GM19397 (cell line): ENCODE measurements around the gene LDLRAD3.
"Not testable (repeated sequence)": the region's sequence is repeated elsewhere in the genome, so short reads cannot be mapped to it uniquely, and the experiment has no call there.

Source experiments
- ATAC-seq: cut with Tn5 transposase; IDR thresholded peaks from one replicate; pipeline ENCODE4 v1.9.1; 2021; ENCODE audit warnings: mild to moderate bottlenecking, moderate library complexity; ENCODE audit not compliant: unreplicated experiment

LDLRAD3 gene

DNA sequence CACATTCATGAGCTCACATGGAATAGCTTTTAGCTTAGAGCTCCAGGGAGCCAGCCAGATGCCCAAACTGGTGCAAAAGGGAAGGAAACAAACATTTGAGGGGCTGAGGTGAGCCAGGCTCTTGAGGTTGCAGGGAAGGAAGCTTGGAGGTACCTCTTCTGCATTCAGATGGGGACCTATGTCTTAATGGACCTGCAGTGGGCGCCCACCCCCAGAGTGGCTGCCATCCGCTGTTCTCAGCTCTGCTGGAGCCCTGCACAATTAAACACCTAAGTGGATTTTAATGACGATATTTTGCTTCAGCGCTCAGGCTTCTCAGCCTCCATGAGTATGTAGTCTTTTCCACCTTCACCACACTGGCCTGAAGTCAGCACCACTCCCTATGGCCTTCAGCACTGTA lies 100.8 kb downstream of the LDLRAD3 start:
- no peak for ATAC-seq

- ATAC-seq, result not testable (repeated sequence)
Observed at GRCh38 chr11:36045945-36046344, 102.1 kb downstream of the LDLRAD3 start.

- no peak for ATAC-seq
Observed at GRCh38 chr11:36046932-36047331, 103.1 kb downstream of the LDLRAD3 start.

DNA sequence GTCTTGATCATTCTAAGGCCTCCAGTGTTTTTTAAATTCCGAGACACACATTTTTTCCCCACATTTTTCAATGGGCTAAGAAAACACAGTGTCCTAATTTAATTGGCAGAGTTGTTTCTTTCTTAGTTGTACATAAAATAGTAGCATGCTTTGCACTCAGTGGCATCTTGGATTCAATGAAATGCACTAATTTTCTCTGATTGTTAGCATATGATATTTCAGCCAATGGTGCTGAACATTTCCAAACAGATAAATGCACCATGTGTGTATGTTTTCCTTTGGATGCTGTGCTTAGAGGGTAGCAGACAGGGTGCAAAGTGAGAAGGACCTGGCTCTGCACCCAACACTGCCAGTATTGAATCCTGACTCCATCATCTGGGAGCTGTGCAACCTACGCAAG lies 103.5 kb downstream of the LDLRAD3 start:
- no peak for ATAC-seq

- ATAC-seq, result no peak
Observed at GRCh38 chr11:36048496-36049247, 104.8 kb downstream of the LDLRAD3 start.

- ATAC-seq, result no peak
Observed at GRCh38 chr11:36051235-36052144, 107.6 kb downstream of the LDLRAD3 start.

DNA sequence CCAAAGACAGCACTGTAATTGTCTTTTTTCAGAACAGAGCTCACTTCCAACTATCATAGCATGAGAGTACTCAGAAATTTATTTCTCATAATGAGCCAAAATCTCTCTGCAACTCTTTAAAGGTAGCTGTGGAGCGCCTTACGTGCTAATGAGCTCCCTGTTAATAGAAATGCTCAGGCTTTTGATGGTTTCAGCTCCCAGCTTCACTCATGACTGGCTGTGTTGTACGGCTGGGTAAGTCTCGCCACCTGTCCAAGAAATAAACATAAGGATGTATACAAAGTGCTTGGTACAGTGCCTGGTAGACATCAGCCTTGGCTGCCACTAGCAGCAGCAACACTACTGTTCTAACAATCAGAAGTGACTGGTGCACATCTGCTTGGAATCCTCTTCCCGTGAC lies 109.4 kb downstream of the LDLRAD3 start:
- ATAC-seq, result no peak

DNA sequence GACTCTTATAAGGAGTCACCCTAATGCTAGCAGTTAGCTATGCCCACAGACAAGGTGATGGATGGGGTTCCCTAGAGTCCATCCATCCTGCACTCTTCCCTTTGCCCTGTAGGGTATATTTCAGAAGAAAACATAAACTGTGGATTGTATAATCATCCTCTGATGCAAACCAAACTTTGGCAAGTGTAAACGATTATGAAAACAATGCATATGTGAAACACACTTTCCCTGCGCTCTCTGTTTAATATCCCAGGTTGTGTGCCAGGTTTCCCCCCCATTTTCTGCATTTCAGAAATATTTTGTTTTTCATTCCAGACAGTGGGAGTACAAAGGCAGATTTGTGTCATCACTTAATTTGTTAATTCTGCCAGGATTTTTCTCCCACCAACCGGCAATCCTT lies 110.0 kb downstream of the LDLRAD3 start:
- ATAC-seq, result no peak

DNA sequence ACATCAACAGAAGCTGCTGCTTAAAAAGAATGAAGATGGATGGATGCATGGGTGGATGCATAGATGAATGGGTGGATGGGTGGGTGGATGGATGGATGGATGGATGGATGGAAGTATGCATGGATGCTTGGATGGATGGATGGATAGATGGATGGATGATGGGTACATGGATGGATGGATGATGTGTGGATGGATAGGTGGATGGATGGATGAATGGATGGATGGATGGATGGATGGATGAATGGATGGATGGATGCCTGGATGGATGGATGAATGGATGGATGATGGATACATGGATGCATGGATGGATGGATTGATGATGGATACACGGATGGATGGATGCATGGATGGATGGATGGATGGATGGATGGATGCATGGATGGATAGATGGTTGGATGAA lies 110.8 kb downstream of the LDLRAD3 start:
- ATAC-seq, result no peak

GRCh38 chr11:36056160-36056751 lies 112.4 kb downstream of the LDLRAD3 start:
- no peak for ATAC-seq

- no peak for ATAC-seq
Observed at GRCh38 chr11:36057379-36058042, 113.6 kb downstream of the LDLRAD3 start.

DNA sequence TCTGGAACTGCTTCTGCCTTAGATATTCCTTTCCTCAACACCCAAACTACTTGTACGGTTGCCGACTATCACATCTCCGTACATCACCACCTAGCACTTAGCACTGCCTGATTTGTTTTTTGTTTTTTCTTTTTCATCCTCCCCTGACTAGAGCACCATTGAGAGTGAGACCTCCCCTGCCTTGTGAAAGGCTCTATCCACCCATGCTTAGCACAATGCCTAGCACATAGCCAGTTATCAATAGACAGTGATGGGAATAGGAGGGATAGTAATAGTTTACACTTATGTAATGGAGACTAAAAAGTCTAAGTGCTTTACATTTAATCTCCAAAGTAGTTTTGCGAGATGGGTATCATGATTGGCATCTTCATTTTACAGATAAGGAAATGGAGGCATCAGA lies 115.8 kb downstream of the LDLRAD3 start:
- no peak for ATAC-seq

GRCh38 chr11:36060926-36061325 lies 117.1 kb downstream of the LDLRAD3 start:
- no peak for ATAC-seq

- no peak for ATAC-seq
Observed at GRCh38 chr11:36061471-36061870, 117.6 kb downstream of the LDLRAD3 start.

DNA sequence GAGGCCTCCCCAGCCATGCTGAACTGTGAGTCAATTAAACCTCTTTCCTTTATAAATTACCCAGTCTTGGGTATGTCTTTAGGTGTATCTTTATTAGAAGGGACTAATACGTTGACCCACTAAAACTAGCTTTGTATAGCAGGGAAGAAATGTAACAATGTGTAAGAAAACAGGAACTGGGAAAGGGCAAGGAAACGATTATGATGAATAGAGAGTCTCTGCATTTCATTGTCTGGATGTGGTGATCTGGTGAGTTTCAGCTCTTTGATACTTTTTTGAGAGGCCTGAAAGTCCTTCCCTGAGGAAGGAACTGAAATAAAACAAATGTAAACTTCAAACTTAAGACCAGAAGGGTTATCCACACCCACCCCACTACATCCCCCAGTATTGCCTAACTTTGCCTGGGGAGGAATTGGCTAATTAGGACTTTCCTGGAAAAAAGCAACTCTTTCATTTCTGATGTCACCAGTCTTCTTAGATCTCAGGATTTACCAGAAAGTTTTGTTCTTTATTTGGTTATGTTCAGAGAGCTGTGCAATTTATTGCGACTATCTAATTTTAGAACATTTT lies 119.0 kb downstream of the LDLRAD3 start:
- no peak for ATAC-seq

DNA sequence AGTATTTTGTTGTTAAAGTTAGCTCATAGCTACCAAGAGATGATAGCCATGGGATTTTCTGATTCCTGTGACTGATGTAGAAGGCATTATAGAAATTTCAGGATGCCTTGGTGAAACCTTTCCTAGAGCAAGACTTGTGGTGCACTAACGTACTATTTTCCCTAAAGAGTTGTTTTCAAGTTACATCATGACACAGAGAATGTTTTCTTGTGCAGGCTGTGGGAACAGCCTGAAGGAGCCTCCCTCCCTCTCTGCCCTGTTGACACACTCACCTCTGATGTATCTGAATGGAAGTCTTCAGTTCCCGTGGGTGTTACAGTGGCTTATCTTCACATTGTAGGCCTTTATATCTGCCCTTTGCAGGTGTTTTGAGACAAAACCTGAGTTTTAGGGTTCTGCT lies 121.6 kb downstream of the LDLRAD3 start:
- ATAC-seq, result no peak

GRCh38 chr11:36066891-36067290 lies 123.0 kb downstream of the LDLRAD3 start:
- no peak for ATAC-seq

GRCh38 chr11:36069576-36070212 lies 125.8 kb downstream of the LDLRAD3 start:
- no peak for ATAC-seq

GRCh38 chr11:36070213-36070953 lies 126.5 kb downstream of the LDLRAD3 start:
- ATAC-seq, result no peak

DNA sequence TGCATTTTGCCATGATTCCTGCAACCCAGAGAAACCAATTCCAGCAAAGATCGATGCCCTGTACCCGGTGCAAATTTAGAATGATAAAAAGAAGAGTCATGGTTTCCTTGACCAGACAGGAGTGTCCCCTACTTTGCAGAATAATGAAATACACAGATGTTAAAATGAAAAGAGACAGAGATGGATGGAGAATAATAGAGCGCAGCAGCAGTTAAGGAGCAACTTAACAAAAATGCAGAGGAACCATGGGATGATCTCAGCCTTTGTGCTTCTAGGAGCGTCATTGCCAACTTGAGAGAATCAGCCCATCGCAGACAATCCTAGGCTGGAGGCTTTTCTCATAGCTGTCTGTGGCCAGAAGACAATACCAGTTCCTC lies 127.1 kb downstream of the LDLRAD3 start:
- ATAC-seq, result no peak
